ENCODE measurements around the gene NR2C2.
A peak's percentile ranks its signal among the peaks of the same experiment; 100 is the strongest.

NR2C2 gene

GRCh38 chr3:14921811-14922705 is 25.3 kb upstream of the NR2C2 start:
- DNase-seq: no peak

GRCh38 chr3:14922863-14923262 is 24.5 kb upstream of the NR2C2 start:
- DNase-seq: no peak

- no peak for DNase-seq
These were observed 23.9 kb upstream of the NR2C2 start for GRCh38 chr3:14923476-14923875.

GRCh38 chr3:14925729-14926591 is 21.4 kb upstream of the NR2C2 start:
- peak; percentile 7 for DNase-seq

- DNase-seq: no peak
These were observed 20.8 kb upstream of the NR2C2 start for GRCh38 chr3:14926592-14926991.

- DNase-seq: no peak
These were observed 20.1 kb upstream of the NR2C2 start for GRCh38 chr3:14927308-14927707.

GRCh38 chr3:14929310-14930074 is 17.9 kb upstream of the NR2C2 start:
- DNase-seq: no peak

- no peak for DNase-seq
These were observed 13.5 kb upstream of the NR2C2 start for GRCh38 chr3:14933820-14934425.

GRCh38 chr3:14935592-14936345 is 11.6 kb upstream of the NR2C2 start:
- no peak for DNase-seq

GRCh38 chr3:14938954-14939353 is 8.4 kb upstream of the NR2C2 start:
- no peak for DNase-seq

GRCh38 chr3:14941871-14942270 is 5.5 kb upstream of the NR2C2 start:
- DNase-seq: no peak

- DNase-seq: no peak
These were observed 4.3 kb upstream of the NR2C2 start for GRCh38 chr3:14943042-14943441.

GRCh38 chr3:14946236-14946635 is 1.1 kb upstream of the NR2C2 start:
- DNase-seq: no peak

GRCh38 chr3:14946739-14947099 is 664 bp upstream of the NR2C2 start:
- no peak for DNase-seq

- DNase-seq: peak; percentile 86
These were observed 664 bp downstream of the NR2C2 start for GRCh38 chr3:14947886-14948608.

- no peak for DNase-seq
These were observed 1.2 kb downstream of the NR2C2 start for GRCh38 chr3:14948609-14949038.

- DNase-seq: no peak
These were observed 1.7 kb downstream of the NR2C2 start for GRCh38 chr3:14949126-14949525.

- no peak for DNase-seq
These were observed 2.9 kb downstream of the NR2C2 start for GRCh38 chr3:14950274-14950673.

- no peak for DNase-seq
These were observed 9.8 kb downstream of the NR2C2 start for GRCh38 chr3:14957153-14957552.

GRCh38 chr3:14957925-14958324 is 10.5 kb downstream of the NR2C2 start:
- DNase-seq: no peak

GRCh38 chr3:14959359-14959943 is 12.1 kb downstream of the NR2C2 start:
- no peak for DNase-seq
